ENCODE measurements around the gene CLEC2A.

CLEC2A gene

DNA sequence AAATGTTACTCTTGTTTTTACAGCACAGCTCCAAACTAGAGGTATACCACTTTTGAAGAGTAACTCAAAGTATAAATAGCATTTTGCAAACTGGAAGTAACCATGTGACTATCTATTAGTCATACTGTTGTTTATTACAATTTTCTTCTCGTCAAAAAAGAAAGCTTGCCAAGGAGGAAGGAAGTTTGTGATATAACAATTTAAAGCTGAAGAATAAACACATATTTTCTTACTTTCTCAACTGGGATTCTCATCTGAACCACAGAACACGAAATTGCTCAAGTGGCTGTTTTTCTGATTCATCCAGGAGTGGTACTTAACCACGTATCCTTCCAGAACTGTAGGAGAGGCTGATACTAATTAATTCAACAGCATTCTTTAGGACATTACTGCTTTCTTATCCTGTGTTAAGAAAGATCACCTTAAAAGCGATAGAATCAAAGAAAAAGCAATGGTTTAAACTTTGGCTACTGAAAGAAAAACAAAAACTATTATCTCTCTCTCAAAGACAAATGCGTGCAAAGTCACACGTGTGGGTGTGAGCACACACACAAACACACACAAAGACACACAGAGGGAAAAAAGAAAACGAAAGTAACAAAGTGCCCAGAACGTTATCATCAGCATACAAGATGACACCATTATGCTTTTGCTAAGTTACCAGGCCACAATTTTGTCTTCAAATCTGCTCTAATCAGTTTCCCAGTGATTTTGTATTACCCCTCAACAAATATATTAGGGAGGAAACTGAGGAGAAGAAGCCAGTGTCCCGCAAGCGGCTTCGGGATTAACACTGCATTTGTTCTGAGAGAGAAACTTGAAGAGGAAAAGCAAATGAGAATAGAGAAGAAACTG lies 62.6 kb downstream of the CLEC2A start, which contains the start of gene CLEC2B:
Gene CLEC2B, minus strand, starts transcription at position 48 of the 855 bp plus-strand sequence.
- TF ChIP-seq, protein P1, sequence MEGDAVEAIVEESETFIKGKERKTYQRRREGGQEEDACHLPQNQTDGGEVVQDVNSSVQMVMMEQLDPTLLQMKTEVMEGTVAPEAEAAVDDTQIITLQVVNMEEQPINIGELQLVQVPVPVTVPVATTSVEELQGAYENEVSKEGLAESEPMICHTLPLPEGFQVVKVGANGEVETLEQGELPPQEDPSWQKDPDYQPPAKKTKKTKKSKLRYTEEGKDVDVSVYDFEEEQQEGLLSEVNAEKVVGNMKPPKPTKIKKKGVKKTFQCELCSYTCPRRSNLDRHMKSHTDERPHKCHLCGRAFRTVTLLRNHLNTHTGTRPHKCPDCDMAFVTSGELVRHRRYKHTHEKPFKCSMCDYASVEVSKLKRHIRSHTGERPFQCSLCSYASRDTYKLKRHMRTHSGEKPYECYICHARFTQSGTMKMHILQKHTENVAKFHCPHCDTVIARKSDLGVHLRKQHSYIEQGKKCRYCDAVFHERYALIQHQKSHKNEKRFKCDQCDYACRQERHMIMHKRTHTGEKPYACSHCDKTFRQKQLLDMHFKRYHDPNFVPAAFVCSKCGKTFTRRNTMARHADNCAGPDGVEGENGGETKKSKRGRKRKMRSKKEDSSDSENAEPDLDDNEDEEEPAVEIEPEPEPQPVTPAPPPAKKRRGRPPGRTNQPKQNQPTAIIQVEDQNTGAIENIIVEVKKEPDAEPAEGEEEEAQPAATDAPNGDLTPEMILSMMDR (IDR thresholded peaks at IDR 0.05; ENCODE audit: low read length) = no peak
- no peak for TF ChIP-seq EZH2 (IDR thresholded peaks at IDR 0.05; ENCODE audit: borderline replicate concordance, low read length)
- Histone ChIP-seq H3K9ac (ENCODE audit: low read length) (peak within 1 kb of the TSS; percentile 41), H3K4me2 (ENCODE audit: low read length) (peak within 1 kb of the TSS; percentile 71), H3K27me3 (ENCODE audit: insufficient read depth, low read length) (no peaks in the 10 kb centered on the region), H3K27ac (ENCODE audit: low read depth, low read length, poor library complexity, severe bottlenecking) (no peak within 1 kb of the TSS), H2AFZ (ENCODE audit: low read length) (peak within 1 kb of the TSS; percentile 97), H4K20me1 (ENCODE audit: insufficient read depth, low read length) (no peaks in the 10 kb centered on the region), H3K4me1 (ENCODE audit: insufficient read depth, low read length, severe bottlenecking) (peaks cover 32% of the 10 kb centered on the region), H3F3A (ENCODE audit: insufficient read depth, low read length) (no peaks in the 10 kb centered on the region), H3K9me3 (ENCODE audit: low read length) (no peaks in the 10 kb centered on the region), H3K9me2 (ENCODE audit: low read depth, low read length) (no peaks in the 10 kb centered on the region), H3K79me2 (ENCODE audit: insufficient read depth, low read length) (no peaks in the 10 kb centered on the region), H3K36me3 (ENCODE audit: insufficient read depth, low read length) (no peaks in the 10 kb centered on the region), H3K4me3 (ENCODE audit: low read depth, low read length, poor library complexity, severe bottlenecking) (peak within 1 kb of the TSS; percentile 51)

DNA sequence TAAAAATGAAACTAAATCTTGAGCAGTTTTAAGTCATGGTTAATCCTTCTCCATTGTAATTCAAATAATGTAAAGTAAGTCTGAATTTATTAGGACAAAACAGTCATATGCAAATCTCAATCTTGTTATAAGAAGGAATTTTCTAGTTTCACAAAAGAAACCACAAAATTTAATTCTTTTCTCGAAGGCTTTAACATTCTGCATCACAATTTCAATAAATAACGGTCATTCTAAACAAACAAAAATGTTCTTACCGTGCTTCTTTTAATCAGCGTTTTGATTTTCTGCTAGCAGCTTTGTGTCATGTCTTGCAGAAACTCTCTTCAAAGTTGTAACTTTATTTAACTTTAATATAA lies 63.2 kb downstream of the CLEC2A start:
- Histone ChIP-seq H3K4me3 (ENCODE audit: low read depth, low read length, poor library complexity, severe bottlenecking) (peak overlapping the region; percentile 51), H3K27ac (ENCODE audit: low read depth, low read length, poor library complexity, severe bottlenecking) (no peak overlapping the region), H4K20me1 (ENCODE audit: insufficient read depth, low read length) (no peaks in the 10 kb centered on the region), H3F3A (ENCODE audit: insufficient read depth, low read length) (no peaks in the 10 kb centered on the region), H3K36me3 (ENCODE audit: insufficient read depth, low read length) (no peaks in the 10 kb centered on the region), H3K27me3 (ENCODE audit: insufficient read depth, low read length) (no peaks in the 10 kb centered on the region), H3K9ac (ENCODE audit: low read length) (no peak overlapping the region), H3K9me2 (ENCODE audit: low read depth, low read length) (no peaks in the 10 kb centered on the region), H3K4me1 (ENCODE audit: insufficient read depth, low read length, severe bottlenecking) (peaks cover 32% of the 10 kb centered on the region), H2AFZ (ENCODE audit: low read length) (peak overlapping the region; percentile 97), H3K9me3 (ENCODE audit: low read length) (0 out of 2 replicates have a peak, but pooled peaks cover 2% of the 10 kb centered on the region), H3K79me2 (ENCODE audit: insufficient read depth, low read length) (no peaks in the 10 kb centered on the region), H3K4me2 (ENCODE audit: low read length) (peak overlapping the region; percentile 71)
- TF ChIP-seq EZH2 (IDR thresholded peaks at IDR 0.05; ENCODE audit: borderline replicate concordance, low read length) = no peak
- TF ChIP-seq, protein P1 (IDR thresholded peaks at IDR 0.05; ENCODE audit: low read length) = no peak

DNA sequence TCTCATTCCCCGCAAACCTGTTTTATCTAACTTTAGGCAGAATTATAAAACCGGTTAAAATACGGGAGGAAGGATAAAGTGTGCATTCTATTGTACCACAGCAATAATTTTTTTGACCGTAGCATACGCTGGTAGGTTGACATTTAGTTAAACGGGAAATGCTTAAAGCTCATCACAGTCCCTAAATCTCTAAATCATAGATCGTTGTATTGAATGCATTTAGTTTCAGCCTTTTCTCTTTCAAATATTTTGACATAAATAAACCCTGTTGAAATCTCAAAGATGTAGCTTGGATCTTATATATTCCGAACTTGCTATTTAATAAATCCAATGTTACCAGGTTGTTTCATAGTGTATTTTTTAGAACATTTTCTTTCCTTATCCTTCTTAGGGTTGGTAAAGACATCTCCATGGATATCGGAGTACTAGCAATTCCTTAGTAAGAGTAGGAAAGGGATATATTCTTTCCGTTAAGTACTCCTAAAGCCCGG lies 63.8 kb downstream of the CLEC2A start:
- Histone ChIP-seq H3K27ac (ENCODE audit: low read depth, low read length, poor library complexity, severe bottlenecking) (no peak overlapping the region), H3K9me3 (ENCODE audit: low read length) (0 out of 2 replicates have a peak, but pooled peaks cover 2% of the 10 kb centered on the region), H3K27me3 (ENCODE audit: insufficient read depth, low read length) (no peaks in the 10 kb centered on the region), H3K9me2 (ENCODE audit: low read depth, low read length) (no peaks in the 10 kb centered on the region), H3K4me3 (ENCODE audit: low read depth, low read length, poor library complexity, severe bottlenecking) (no peak overlapping the region), H3K79me2 (ENCODE audit: insufficient read depth, low read length) (no peaks in the 10 kb centered on the region), H3K4me2 (ENCODE audit: low read length) (peak overlapping the region; percentile 71), H3K36me3 (ENCODE audit: insufficient read depth, low read length) (no peaks in the 10 kb centered on the region), H3F3A (ENCODE audit: insufficient read depth, low read length) (no peaks in the 10 kb centered on the region), H2AFZ (ENCODE audit: low read length) (0 out of 2 replicates have a peak overlapping the region, but pooled peaks have one; percentile 97), H3K9ac (ENCODE audit: low read length) (no peak overlapping the region), H3K4me1 (ENCODE audit: insufficient read depth, low read length, severe bottlenecking) (peaks cover 32% of the 10 kb centered on the region), H4K20me1 (ENCODE audit: insufficient read depth, low read length) (no peaks in the 10 kb centered on the region)
- TF ChIP-seq, protein P1 (IDR thresholded peaks at IDR 0.05; ENCODE audit: low read length) = no peak
- TF ChIP-seq EZH2 (IDR thresholded peaks at IDR 0.05; ENCODE audit: borderline replicate concordance, low read length) = no peak
